ENCODE measurements around the gene MMP11. TPM values are rescaled to one million over a fixed set of nuclear protein-coding genes. Genes with fewer than 3 reads are reported as not detected.

MMP11 gene
- total RNA-seq, 1 experiment from 2014 or later = 7.4 TPM

DNA sequence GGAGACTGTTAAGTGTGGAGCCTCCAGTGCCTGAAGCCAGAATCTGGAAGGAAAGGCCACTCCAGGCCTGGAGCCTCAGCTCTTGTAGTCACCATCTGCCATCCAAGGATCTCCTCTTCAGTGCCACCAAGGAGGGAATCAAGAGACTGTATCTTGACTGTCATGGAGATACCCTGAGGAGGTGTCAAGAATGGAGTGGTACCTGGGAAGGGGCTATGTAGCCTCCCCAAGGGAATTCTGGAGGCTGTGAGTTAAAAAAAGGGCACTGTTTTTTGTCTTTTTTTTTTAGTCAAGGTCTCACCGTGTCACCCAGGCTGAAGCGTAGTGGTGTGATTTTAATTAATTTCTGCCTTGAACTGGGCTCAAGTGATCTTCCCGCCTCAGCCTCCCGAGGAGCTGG lies 13.1 kb upstream of the MMP11 start:
- no peak for TF ChIP-seq SIN3A (IDR thresholded peaks at IDR 0.05; ENCODE audit: low read depth)
- no peaks in the 10 kb centered on the region for H3K27me3 ChIP-seq (ENCODE audit: insufficient read depth, low read length)
- no TSS peak for BruUV-seq (replicated peaks)
- peaks cover 4% of the 10 kb centered on the region; the same call in 1 of the 2 replicates for H3K79me2 ChIP-seq (ENCODE audit: insufficient read depth, low read length)
- H3K27ac ChIP-seq (ENCODE audit: low read depth, low read length) = no peak overlapping the region
- ChIA-PET CTCF (no interaction called here), RAD21 (ENCODE audit: low non-redundant PET in 1 of 2, low total read pairs in 2 of 2, uncharacterized antibody in 2 of 2, unreplicated experiment in 2 of 2) (no interaction called here), POLR2A (no interaction called here)
- H3K9ac ChIP-seq (ENCODE audit: low read length) = no peak overlapping the region
- H4K20me1 ChIP-seq (ENCODE audit: insufficient read depth) = no peaks in the 10 kb centered on the region
- H3K9me3 ChIP-seq (ENCODE audit: control insufficient read depth in 1 of 2, insufficient read depth in 1 of 2, low read depth in 1 of 2, low read length in 2 of 2) = no peaks in the 10 kb centered on the region
- no peak for DNase-seq (ENCODE audit: low read depth, low spot score)
- no peak overlapping the region for H3K4me2 ChIP-seq (ENCODE audit: low read length)
- H3K4me3 ChIP-seq (replicated peaks in 1 of 2; ENCODE audit: low read depth in 1 of 2, low read length in 2 of 2) = no peak overlapping the region
- intact Hi-C loops (cut with micrococcal nuclease) = no loop called here
- H3K9me2 ChIP-seq (ENCODE audit: insufficient read depth) = no peaks in the 10 kb centered on the region
- peaks cover 2 to 3% of the 10 kb centered on the region in 2 experiments; a peak in 2 of 4 replicates for H3K36me3 ChIP-seq (ENCODE audit: control insufficient read depth in 1 of 2, insufficient read depth in 2 of 2, low read length in 2 of 2)
- peaks cover 3 to 21% of the 10 kb centered on the region in 2 experiments; a peak in 2 of 4 replicates for H3K4me1 ChIP-seq (ENCODE audit: control insufficient read depth in 1 of 2, insufficient read depth in 2 of 2, low read length in 2 of 2)
- no peak for ATAC-seq
- no peak overlapping the region for H2AFZ ChIP-seq (ENCODE audit: low read depth, low read length, poor library complexity, severe bottlenecking)

DNA sequence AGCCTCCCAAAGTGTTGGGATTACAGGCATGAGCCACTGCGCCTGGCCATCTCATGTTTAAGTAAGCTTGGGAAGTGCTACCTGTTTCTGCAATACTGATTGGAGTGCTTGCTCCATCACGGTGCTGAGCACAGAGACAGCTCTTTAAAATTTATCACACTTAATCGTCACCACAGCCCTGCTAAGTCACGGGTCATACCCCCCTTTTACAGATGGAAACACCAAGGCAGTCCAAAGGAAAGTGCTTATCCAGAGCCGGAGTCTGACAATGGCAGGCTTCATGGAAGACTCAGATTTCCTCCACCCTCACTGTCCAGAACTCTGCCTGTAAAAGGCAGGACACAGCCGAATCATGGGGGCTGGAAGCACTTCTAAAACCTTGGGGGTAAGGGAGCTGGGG lies 12.6 kb upstream of the MMP11 start:
- no TSS peak for BruUV-seq (replicated peaks)
- Histone ChIP-seq H4K20me1 (ENCODE audit: insufficient read depth) (no peaks in the 10 kb centered on the region), H3K9me2 (ENCODE audit: insufficient read depth) (no peaks in the 10 kb centered on the region), H3K36me3 (ENCODE audit: control insufficient read depth in 1 of 2, insufficient read depth in 2 of 2, low read length in 2 of 2) (peaks cover 3 to 7% of the 10 kb centered on the region in 2 experiments; a peak in 2 of 4 replicates), H3K9ac (ENCODE audit: low read length) (no peak overlapping the region), H3K9me3 (ENCODE audit: control insufficient read depth in 1 of 2, insufficient read depth in 1 of 2, low read depth in 1 of 2, low read length in 2 of 2) (no peaks in the 10 kb centered on the region), H3K4me2 (ENCODE audit: low read length) (no peak overlapping the region), H3K4me3 (replicated peaks in 1 of 2; ENCODE audit: low read depth in 1 of 2, low read length in 2 of 2) (no peak overlapping the region), H2AFZ (ENCODE audit: low read depth, low read length, poor library complexity, severe bottlenecking) (no peak overlapping the region), H3K27ac (ENCODE audit: low read depth, low read length) (no peak overlapping the region), H3K4me1 (ENCODE audit: control insufficient read depth in 1 of 2, insufficient read depth in 2 of 2, low read length in 2 of 2) (peaks cover 3 to 22% of the 10 kb centered on the region in 2 experiments; a peak in 2 of 4 replicates), H3K27me3 (ENCODE audit: insufficient read depth, low read length) (no peaks in the 10 kb centered on the region), H3K79me2 (ENCODE audit: insufficient read depth, low read length) (peaks cover 8% of the 10 kb centered on the region; the same call in 1 of the 2 replicates)
- ChIA-PET RAD21 (ENCODE audit: low non-redundant PET in 1 of 2, low total read pairs in 2 of 2, uncharacterized antibody in 2 of 2, unreplicated experiment in 2 of 2) (no interaction called here), POLR2A (no interaction called here), CTCF (no interaction called here)
- DNase-seq (ENCODE audit: low read depth, low spot score) (no peak), ATAC-seq (no peak)
- intact Hi-C loops (cut with micrococcal nuclease) = loop anchor here (10.0 kb wide), 1 partner anchor 195 kb away; no protein-coding TSS in a partner anchor
- no peak for TF ChIP-seq ZFX (IDR thresholded peaks at IDR 0.05)
- TF ChIP-seq EZH2phosphoT487 (IDR thresholded peaks at IDR 0.05; ENCODE audit: borderline replicate concordance) = no peak
- no peak for TF ChIP-seq POLR2AphosphoS5 (IDR thresholded peaks at IDR 0.05; ENCODE audit: low read depth, low read length)
- no peak for TF ChIP-seq FOSL1 (IDR thresholded peaks at IDR 0.05; ENCODE audit: low read depth)
- TF ChIP-seq SP1 (IDR thresholded peaks at IDR 0.05; ENCODE audit: low read depth) = no peak

Measured in HCT116 (cell line).